Neural cell (in vitro differentiated cells): Measurements from ENCODE around the gene IFT172. TPM values are rescaled to one million over a fixed set of nuclear protein-coding genes. Genes with fewer than 3 reads are reported as not detected.

Experiments used
- H2AFZ ChIP-seq: fragments of 200-600, 300-800 bp; sonication (generic), shearing (Covaris generic); 2 replicates; pipeline ENCODE4 v1.6.0; 2014; ENCODE audit warnings: low read depth, mild to moderate bottlenecking, antibody characterized with exemption, low read length, moderate library complexity
- H3F3A ChIP-seq: fragments of 200-600 bp; shearing (Covaris generic); 2 replicates; pipeline ENCODE4 v1.6.1; 2016; ENCODE audit warnings: mild to moderate bottlenecking, moderate library complexity, mixed read lengths, antibody characterized with exemption, low read length; ENCODE audit not compliant: insufficient read depth, poor library complexity, severe bottlenecking
- H3K27ac ChIP-seq: fragments of 200-600, 300-800 bp; sonication (generic), shearing (Covaris generic); 2 replicates; pipeline ENCODE4 v1.5.1; 2014; ENCODE audit warnings: mild to moderate bottlenecking, low read length, moderate library complexity
- H3K27me3 ChIP-seq: fragments of 300-800, 200-600 bp; sonication (generic), shearing (Covaris generic); 2 replicates; pipeline ENCODE4 v1.6.0; 2014; ENCODE audit warnings: mild to moderate bottlenecking, low read depth, low read length, moderate library complexity; ENCODE audit not compliant: insufficient read depth
- H3K36me3 ChIP-seq: fragments of 300-800, 200-600 bp; sonication (generic), shearing (Covaris generic); 2 replicates; pipeline ENCODE4 v1.5.1; 2014; ENCODE audit warnings: mild to moderate bottlenecking, antibody characterized with exemption, low read length, moderate library complexity; ENCODE audit not compliant: insufficient read depth
- H3K4me2 ChIP-seq: fragments of 300-800, 200-600 bp; sonication (generic), shearing (Covaris generic); 2 replicates; pipeline ENCODE4 v1.6.0; 2014; ENCODE audit warnings: mild to moderate bottlenecking, low read length
- H3K4me3 ChIP-seq: fragments of 300-800, 200-600 bp; sonication (generic), shearing (Covaris generic); 2 replicates; pipeline ENCODE4 v1.5.1; 2014; ENCODE audit warnings: mild to moderate bottlenecking, low read length, moderate library complexity
- H3K79me2 ChIP-seq: fragments of 200-600 bp; shearing (Covaris generic); replicated peaks from 2 replicates; pipeline ENCODE4 v1.6.0; 2014; ENCODE audit warnings: mild to moderate bottlenecking, low read length, moderate library complexity; ENCODE audit not compliant: insufficient read depth
- H3K9ac ChIP-seq: fragments of 300-800, 200-600 bp; sonication (generic), shearing (Covaris generic); 2 replicates; pipeline ENCODE4 v1.6.1; 2016; ENCODE audit warnings: mild to moderate bottlenecking, low read length, mixed read lengths
- H3K9me2 ChIP-seq: fragments of 200-600 bp; shearing (Covaris generic); 2 replicates; pipeline ENCODE4 v1.6.1; 2016; ENCODE audit warnings: mild to moderate bottlenecking, low read length, mixed read lengths; ENCODE audit not compliant: insufficient read depth
- H3K9me3 ChIP-seq: fragments of 200-600, 300-800 bp; sonication (generic), shearing (Covaris generic); 2 replicates; pipeline ENCODE4 v1.6.1; 2016; ENCODE audit warnings: mild to moderate bottlenecking, mixed run types, low read length, moderate library complexity, mixed read lengths
- H4K20me1 ChIP-seq: fragments of 200-600 bp; shearing (Covaris generic); 2 replicates; pipeline ENCODE4 v1.6.1; 2016; ENCODE audit warnings: mild to moderate bottlenecking, mixed run types; ENCODE audit not compliant: insufficient read depth
- CTCF ChIP-seq: fragments of 450-650 bp; IDR thresholded peaks from 2 replicates; pipeline ENCODE4 v1.5.1; 2014; ENCODE audit warnings: antibody characterized with exemption, mild to moderate bottlenecking, moderate library complexity; ENCODE audit not compliant: poor library complexity, severe bottlenecking
- EP300 ChIP-seq: fragments of 450-650 bp; conservative IDR thresholded peaks from 2 replicates; pipeline ENCODE4 v1.6.1; 2014; ENCODE audit warnings: antibody characterized with exemption, mild to moderate bottlenecking, moderate library complexity; ENCODE audit not compliant: poor library complexity, severe bottlenecking
- EZH2 ChIP-seq: fragments of 200-600, 300-800 bp; shearing (Covaris generic), sonication (generic); IDR thresholded peaks from 2 replicates; pipeline ENCODE4 v1.6.1; 2014; ENCODE audit warnings: antibody characterized with exemption, low read length, borderline replicate concordance, mild to moderate bottlenecking; ENCODE audit not compliant: insufficient read depth, poor library complexity, severe bottlenecking
- MXI1 ChIP-seq: fragments of 450-650 bp; conservative IDR thresholded peaks from 2 replicates; pipeline ENCODE4 v1.6.1; 2014; ENCODE audit warnings: antibody characterized with exemption, mild to moderate bottlenecking; ENCODE audit not compliant: poor library complexity, severe bottlenecking
- POLR2AphosphoS5 ChIP-seq: IDR thresholded peaks from 2 replicates; pipeline ENCODE4 v1.6.1; 2012
- RAD21 ChIP-seq: fragments of 450-650 bp; conservative IDR thresholded peaks from 2 replicates; pipeline ENCODE4 v1.6.1; 2014; ENCODE audit warnings: antibody characterized with exemption, mild to moderate bottlenecking, moderate library complexity
- REST ChIP-seq: IDR thresholded peaks from 2 replicates; pipeline ENCODE4 v1.6.1; 2012; ENCODE audit warnings: borderline replicate concordance
- SMC3 ChIP-seq: fragments of 450-650 bp; conservative IDR thresholded peaks from 2 replicates; pipeline ENCODE4 v1.6.1; 2014; ENCODE audit warnings: antibody characterized with exemption, mild to moderate bottlenecking, moderate library complexity; ENCODE audit not compliant: poor library complexity
- TAF1 ChIP-seq: IDR thresholded peaks from 2 replicates; pipeline ENCODE4 v1.6.1; 2012; ENCODE audit warnings: low read depth
- polyA plus RNA-seq: library from polyadenylated mRNA; depleted of rRNA; stranded (reverse); fragments of >200 nt; gene quantifications from 2 replicates; pipeline ENCODE4 v1.2.3, GENCODE V29; 2014

IFT172 gene
- polyA plus RNA-seq, 1 donor from 2014 or later, result 26.9 TPM

- Histone ChIP-seq H3K9me2 (no peaks in the 10 kb centered on the region), H2AFZ (no peak overlapping the region), H3K27ac (no peak overlapping the region), H3F3A (no peaks in the 10 kb centered on the region), H3K27me3 (no peaks in the 10 kb centered on the region), H3K9ac (no peak overlapping the region), H4K20me1 (no peaks in the 10 kb centered on the region), H3K79me2 (no peaks in the 10 kb centered on the region), H3K9me3 (no peaks in the 10 kb centered on the region), H3K4me3 (no peak overlapping the region), H3K36me3 (no peaks in the 10 kb centered on the region), H3K4me2 (no peak overlapping the region)
- TF ChIP-seq EZH2 (no peak), EP300 (no peak), REST (no peak), CTCF (no peak), POLR2AphosphoS5 (no peak), SMC3 (no peak), RAD21 (no peak), MXI1 (no peak), TAF1 (no peak)
Observed at GRCh38 chr2:27485496-27485895, 4.0 kb downstream of the IFT172 start.

- H3K27ac ChIP-seq, result no peak overlapping the region
- no peaks in the 10 kb centered on the region for H3K79me2 ChIP-seq
- H3K9ac ChIP-seq, result no peak overlapping the region
- H3K27me3 ChIP-seq, result no peaks in the 10 kb centered on the region
- no peaks in the 10 kb centered on the region for H4K20me1 ChIP-seq
- H3K4me2 ChIP-seq, result no peak overlapping the region
- peaks cover 4% of the 10 kb centered on the region for H3K36me3 ChIP-seq
- H3K9me3 ChIP-seq, result no peaks in the 10 kb centered on the region
- H2AFZ ChIP-seq, result no peak overlapping the region
- H3K4me3 ChIP-seq, result no peak overlapping the region
- TF ChIP-seq SMC3 (no peak), REST (no peak), EZH2 (no peak), MXI1 (no peak), POLR2AphosphoS5 (no peak), TAF1 (no peak), RAD21 (no peak), CTCF (no peak), EP300 (no peak)
- H3K9me2 ChIP-seq, result no peaks in the 10 kb centered on the region
- no peaks in the 10 kb centered on the region for H3F3A ChIP-seq
Observed at GRCh38 chr2:27471961-27472360, 17.6 kb downstream of the IFT172 start.
